HG03571 (cell line): ENCODE measurements around the gene RBM47.
"Not testable (repeated sequence)": the region's sequence is repeated elsewhere in the genome, so short reads cannot be mapped to it uniquely, and the experiment has no call there.

Experiments
- ATAC-seq: cut with Tn5 transposase; IDR thresholded peaks from one replicate; pipeline ENCODE4 v1.9.1; 2021; ENCODE audit not compliant: unreplicated experiment

The RBM47 gene

DNA sequence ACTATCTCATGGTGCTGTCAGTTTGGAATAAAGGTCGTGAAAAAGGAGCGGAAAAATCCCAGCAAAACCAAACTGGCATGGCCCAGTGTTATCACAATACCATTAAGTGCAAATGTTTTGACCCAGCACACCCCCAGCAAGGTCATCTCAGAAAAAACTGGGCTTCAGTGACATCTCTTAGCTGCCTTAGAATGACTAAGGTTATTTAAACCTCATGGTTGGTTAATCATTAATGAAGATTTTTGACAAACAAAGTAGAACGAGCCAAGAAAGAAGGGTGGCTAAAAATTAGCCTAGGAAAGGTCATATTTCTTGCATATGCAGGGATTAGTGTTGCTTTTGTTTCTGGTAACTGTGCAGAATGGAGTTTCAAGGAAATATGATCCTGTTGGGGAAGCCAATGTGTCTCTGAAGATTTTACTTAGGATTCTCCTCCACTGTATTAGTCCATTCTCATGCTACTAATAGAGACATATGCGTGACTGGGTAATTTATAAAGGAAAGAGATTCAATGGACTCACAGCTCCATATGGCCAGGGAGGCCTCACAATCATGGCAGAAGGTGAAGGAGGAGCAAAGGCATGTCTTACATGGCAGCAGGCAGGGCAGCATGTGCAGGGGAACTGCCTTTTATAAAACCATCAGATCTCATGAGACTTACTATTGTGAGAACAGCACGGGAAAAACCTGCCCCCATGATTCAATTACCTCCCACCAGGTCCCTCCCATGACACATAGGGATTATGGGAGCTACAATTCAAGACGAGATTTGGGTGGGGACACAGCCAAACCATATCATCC lies 211.0 kb downstream of the RBM47 start:
- no peak for ATAC-seq

DNA sequence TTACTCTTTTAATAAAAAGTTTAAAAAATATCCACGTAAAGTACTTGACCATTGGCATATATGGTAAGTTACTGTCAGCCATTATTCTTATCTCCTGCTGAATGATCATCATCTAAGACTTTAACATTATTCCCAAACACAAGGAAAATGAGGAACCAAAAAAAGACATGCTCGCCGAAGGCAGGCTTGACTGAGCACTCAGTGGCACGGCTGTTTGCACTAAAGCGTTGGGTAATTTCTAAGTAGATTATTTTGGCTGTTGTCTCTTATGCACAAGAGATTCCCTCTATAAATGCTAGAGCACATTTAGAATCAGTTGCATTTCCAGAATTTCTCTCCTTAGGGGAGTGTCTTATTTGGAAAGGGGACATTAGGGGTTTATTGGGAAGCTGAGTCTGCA lies 211.7 kb downstream of the RBM47 start:
- no peak for ATAC-seq

DNA sequence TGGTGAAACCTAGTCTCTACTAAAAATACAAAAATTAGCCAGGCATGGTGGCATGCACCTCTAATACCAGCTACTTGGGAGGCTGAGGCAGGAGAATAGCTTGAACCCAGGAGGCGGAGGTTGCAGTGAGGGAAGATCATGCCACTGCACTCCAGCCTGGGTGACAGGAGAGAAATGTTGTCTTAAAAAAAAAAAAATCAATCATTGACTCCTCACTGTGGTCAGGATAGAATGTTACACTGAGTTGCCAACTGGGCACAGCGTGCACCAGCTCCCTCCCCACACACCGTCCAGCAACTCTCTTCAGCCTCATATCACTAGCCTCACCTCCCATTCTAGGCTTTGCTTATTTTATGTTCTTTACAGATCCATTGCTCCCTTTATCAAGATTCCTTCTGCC lies 215.0 kb downstream of the RBM47 start:
- no peak for ATAC-seq

DNA sequence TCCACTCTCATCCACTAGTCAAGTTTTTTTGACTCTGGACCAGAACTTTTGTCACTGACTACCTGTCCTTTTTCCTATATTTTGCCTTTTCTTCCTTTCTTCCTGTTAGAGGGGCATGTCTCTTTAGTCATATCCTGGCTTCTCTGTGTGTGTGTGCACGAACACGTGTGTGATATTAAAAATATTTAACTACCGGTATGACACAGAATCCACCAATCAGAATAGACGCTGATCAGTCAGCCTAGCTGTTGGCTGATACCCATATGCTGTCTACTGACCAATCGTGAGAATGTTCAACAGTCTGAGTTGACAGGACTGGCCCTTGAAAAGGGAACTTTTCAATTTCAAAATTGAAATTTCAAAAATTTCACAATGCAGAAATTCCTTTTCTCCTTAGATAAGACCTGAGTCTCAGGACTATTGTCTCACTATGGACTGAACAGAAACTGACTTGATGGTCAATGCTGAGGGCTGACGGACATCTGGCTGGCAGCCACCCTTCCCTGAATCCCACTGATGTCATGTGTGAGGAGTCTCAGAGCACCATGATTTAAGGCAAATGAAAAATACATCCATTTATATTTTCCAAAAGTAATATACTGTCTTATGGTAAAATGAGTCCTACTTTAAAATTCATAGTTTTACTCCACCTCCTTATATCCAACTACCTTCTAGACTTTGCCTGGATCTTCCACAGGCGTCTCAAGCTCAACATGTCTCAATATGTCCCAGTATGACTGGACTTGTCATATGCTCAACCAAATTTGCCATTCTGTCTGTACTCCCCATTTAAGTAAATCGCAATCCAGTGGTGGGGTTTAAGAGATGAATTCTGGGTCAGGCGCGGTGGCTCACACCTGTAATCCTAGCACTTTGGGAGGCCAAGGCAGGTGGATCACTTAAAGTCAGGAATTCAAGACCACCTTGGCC lies 216.5 kb downstream of the RBM47 start:
- no peak for ATAC-seq

DNA sequence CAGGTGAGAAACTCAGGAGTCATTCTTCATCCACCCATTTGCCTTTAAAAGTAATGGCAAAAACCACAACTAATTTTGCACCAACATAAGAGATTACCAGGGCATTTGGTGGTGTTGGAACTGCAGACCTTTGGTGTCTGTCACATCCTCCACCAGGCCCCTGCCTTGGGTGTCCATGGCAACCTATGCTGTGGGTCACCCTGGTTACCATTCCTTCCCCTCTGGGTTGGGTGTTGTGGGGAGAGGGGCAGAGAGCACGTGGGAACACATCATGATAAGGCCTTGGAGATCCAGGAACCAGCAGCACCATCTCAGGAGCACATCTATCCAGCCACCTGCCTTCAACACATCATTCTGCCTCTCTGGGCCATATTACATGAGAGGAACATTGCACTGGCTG lies 217.3 kb downstream of the RBM47 start:
- ATAC-seq, result no peak

DNA sequence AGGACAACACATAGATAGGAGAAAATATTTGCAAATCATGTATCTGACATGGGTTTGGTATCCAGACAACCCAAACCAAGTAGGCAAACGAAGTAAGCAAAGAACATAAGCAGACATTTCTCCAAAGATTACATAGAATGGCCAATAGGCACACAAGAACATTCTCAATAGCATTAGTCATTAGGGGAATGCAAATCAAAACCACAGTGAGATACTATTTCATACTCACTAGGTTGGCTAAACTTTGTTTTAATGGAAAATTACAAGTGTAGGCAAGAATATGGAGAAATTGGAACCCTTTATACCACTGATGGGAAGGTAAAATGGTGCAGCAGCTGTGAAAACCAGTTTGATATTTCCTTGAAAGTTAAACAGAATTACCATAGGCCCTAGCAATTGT lies 219.8 kb downstream of the RBM47 start:
- ATAC-seq, result no peak

DNA sequence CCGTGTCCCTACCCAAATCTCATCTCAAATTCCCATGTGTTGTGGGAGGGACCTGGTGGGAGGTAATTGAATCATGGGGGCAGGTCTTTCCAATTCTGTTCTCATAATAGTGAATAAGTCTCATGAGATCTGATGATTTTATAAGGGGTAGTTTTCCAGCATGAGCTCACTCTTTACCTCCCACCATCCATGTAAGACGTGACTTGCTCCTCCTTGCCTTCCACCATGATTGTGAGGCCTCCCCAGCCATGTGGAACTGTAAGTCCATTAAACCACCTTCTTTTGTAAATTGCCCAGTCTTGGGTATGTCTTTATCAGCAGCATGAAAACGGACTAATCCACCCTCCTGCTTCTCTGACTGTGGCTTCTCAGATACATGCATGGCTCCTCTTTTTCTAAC lies 222.2 kb downstream of the RBM47 start:
- ATAC-seq, result not testable (repeated sequence)

DNA sequence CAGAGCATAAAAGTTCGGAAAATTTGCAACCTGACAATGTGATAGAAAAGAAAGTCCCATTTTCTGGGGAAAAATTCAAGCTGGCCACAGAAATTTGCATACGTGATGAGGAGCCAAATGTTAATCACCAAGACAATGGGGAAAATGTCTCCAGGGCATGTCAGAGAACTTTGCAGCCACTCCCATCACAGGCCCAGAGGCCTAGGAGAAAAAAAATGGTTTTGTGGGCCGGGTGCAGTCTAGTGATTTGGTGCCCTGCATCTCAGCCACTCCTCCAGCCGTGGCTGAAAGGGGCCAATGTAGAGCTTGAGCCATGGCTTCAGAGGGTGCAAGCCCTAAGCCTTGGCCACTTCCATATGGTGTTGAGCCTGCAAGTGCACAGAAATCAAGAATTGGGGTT lies 223.3 kb downstream of the RBM47 start:
- no peak for ATAC-seq

DNA sequence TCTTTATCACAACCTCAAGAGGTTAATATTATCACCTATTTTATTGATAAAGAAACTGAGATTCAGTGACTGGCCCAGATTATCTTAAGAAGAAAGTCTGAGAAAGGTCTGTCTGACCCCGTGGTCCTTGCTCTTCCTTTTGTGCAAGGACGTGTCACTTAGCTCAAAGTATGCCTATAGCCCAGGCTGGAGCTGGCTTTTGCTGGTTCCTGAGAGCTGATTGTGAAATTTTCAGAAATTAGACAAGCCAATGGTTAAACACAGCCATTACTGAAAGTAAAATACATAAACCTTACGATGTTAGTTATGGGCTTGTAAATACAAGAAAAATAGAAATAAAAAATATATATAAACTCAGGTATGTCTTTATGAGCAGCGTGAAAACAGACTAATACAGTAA lies 224.5 kb downstream of the RBM47 start:
- no peak for ATAC-seq

DNA sequence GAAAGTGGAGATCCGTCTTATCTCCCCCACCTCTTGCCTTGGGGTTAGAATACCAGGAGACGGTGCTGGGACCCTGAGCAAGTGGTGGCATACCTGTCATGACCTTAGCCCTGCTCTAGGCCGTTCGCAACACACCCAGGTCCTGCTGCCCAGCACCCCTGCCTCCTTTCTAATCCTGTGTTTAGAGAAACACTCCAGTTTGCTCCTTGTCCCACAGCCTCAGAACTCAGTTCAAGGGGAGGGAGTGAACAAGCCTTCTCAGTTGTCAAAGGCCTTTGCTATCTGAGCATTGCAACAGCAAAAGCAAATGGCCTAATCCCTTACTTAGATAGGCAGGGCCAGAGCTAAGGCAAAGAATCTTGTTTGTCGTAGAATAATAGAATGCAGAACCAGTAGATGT lies 226.6 kb downstream of the RBM47 start:
- no peak for ATAC-seq

DNA sequence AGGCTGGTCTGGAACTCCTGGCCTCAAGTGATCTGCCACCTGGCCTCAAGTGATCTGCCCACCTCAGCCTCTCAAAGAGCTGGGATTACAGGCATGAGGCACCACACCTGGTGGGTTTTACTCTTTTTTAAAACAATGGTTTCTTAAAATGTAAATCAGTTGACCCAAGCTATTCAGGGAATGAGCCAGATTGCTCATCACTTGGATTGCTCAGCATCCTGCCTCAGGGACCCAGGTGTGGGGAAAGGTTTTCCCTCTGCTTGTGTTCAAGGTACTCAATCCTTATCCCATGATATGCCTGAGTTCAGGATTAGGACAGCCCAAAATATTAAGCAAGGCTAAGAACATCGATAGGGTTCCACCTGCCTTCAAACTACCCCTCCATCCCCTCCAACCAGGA lies 227.1 kb downstream of the RBM47 start:
- ATAC-seq, result no peak

DNA sequence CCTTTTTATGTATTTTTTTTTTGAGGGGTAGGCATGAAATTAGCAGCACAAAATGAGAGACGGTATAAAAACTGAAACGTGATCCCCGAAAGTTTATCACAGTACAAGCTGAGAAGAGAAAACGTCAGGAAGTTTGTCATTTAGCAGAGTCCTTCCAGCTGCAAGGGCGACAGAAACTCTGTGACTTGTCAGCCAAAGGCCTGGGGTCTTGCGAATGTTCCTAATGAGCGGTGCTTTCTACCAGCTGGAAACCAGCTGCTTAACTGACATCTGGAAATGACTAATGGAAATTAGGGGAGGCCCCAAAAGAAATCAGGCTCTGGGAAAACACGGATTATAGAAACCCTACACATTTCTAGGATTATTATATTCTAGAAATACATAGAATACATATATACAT lies 228.0 kb downstream of the RBM47 start:
- no peak for ATAC-seq

DNA sequence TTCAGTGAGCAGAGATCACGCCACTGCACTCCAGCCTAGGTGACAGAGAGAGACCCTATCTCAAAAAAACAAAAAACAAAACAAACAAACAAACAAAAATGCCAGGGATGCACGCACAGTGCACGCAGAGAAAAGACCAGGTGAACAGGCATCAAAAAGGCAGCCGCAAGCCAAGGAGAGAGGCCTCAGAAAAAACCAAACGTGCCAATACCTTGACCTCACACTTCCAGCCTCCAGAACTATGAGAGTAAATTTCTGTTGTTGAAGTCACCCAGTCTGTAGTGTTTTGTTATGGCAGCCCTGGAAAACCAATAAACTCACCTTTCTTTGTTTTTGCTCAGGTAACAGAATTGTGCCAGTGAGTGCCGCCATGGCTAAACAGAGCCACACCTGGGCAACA lies 228.6 kb downstream of the RBM47 start:
- no peak for ATAC-seq

DNA sequence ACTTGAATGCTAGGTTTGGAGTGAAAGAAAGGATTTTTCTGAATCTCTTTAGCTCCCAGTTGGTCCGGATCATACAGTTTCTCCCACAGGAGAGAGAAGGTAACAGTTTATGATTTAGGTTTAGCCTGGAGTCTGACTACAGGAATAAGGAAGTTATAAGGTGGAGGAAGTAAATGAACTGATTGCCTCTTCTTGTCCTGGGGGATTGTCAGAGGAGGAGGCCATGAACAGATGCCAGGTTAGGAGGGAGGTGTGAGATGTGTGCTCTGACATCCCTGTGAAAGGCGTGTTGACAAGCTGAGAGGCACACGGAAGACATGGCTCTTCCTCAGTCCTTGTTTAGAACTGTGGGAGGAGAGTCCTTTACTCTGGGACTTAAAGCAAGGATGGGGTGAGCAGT lies 230.1 kb downstream of the RBM47 start:
- no peak for ATAC-seq

DNA sequence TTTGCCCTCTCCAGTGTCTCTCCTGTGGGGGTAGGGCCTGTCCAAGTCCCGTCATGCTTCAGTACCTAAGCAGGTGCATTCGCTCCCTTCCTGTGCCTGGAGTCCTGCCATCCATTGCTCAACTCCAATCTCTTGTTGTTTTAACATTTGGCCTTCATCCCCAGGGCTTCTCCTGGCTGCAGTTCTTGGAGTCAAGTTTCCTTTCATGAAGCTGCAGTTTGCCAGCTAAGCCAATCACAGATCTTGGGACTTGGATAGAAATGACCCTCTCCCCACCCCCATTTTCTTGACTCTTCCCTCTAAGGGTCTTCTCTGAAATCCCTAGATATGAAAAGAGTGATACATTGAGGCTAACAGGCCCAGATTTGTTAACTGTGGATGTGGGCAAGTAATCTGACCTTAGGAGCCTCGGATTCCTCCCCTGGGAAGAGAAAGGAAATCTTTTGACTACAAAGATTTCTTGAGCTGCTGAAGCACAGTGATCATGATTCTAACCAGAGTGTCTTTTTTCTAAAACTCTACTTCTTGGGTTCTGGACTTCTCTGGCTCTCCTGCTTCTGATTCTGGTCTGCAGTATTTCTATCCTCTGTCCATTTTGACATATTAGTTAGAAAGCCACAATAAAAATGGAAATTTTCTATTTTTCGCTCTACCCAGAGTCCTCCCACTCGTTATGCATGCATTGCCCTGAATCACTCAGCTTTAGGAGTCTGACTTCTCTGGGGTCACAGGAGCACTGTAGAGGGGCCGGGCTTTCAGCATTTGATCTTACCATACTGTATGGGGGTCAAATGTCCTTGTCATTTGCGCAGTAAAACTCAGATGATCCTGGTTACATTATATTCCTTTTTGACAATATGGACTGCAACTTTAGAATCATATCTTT lies 233.5 kb downstream of the RBM47 start:
- no peak for ATAC-seq

DNA sequence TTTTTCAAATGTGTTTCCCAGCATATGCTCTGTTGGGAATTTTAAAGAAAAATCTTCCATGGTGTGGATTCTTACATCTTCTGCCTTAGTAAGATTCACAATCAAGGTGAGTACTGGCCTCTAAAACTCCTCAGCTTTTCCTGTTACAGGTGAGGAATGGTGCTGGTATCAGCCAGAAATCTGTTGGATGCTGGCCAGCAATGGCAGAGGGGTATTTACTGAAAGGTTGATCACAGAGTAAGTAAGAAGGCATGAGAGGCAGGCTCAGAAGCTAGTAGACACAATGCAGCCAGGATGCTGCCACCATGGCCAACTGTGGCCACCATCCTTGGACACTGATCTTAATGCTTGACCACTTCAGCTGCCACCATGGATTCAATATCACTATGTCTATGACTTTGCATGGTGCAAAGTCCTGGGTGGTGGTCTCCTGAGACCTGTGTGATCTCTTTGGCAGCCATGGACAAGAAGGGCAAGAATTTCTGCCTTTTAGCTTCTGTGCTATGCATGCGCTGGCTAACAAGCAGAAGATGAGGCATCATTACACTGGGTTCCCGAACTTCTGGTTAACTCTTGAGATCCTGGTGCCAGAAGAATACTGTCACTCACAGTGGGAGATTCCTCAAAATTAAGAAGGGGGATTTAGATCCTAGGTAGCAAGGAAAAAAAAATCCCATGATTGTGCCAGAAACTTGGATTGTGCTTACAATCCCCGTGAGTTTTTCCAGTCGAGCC lies 234.3 kb downstream of the RBM47 start:
- ATAC-seq, result no peak

DNA sequence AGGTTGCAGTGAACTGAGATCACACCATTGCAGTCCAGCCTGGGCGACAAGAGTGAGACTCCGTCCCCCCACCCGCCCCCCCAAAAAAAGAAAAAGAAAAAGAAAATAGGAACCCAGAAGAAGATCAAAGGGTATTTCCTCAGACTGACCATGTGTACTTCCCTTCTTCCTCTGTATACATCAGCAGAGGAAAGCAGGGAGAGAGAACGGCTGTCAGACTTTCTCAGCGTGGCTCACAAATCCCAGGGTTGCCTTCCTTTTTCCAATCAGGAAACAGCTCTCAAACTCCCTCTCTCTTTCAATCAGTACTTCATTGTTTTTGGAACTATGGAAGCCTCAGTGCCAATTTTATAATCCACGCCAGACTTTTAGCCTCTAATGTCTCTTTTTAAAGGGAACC lies 235.4 kb downstream of the RBM47 start:
- ATAC-seq, result no peak

DNA sequence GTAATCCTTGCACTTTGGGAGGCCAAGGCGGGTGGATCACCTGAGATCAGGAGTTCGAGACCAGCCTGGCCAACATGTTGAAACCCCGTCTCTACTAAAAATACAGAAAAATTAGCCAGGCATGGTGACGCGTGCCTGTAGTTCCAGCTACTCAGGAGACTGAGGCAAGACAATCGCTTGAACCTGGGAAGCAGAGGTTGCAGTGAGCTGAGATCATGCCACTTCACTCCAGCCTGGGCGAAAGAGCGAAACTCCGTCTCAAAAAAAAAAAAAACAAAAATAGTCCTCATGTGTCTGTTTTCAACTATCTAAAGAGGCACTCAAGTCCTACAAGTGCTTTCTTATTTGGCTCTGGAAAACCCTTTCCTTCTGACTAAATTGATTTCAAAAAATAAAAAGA lies 237.4 kb downstream of the RBM47 start:
- not testable (repeated sequence) for ATAC-seq

DNA sequence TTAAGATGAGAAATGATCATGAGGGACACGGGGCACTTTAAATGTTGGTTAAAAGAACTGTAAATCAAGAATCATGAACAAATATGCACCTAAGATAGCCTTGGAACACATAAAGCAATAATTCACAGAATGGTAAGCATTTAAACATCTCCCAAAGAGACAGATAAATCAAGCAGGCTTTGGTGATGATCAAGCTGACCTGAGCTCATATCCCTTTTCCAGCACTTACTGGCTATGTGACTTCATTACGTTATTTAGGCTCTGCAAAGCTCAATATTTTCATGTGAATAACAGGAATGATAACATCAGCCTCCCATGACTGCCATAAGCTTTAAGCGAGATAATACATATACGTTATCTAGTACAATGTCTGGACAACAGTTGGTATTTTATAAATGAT lies 239.7 kb downstream of the RBM47 start:
- no peak for ATAC-seq

DNA sequence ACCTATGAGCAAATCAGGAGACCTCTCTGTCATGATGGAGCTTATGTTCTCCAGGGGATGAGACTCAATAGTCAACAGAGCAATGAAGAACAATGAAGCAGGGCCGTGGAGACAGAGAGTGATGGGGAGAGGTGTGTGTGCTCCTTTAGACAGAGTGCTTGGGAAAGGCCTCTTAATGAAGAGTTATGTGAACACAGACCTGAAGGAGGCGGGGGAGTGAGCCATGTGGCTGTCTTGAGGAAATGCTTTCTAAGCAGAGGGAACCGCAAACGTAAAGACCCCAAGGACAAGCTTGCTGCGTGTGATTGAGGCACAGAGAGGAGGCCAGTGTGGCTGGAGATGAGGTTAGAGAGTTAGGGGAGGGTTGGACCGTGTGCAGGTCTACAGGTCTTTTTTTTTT lies 241.4 kb downstream of the RBM47 start:
- no peak for ATAC-seq

DNA sequence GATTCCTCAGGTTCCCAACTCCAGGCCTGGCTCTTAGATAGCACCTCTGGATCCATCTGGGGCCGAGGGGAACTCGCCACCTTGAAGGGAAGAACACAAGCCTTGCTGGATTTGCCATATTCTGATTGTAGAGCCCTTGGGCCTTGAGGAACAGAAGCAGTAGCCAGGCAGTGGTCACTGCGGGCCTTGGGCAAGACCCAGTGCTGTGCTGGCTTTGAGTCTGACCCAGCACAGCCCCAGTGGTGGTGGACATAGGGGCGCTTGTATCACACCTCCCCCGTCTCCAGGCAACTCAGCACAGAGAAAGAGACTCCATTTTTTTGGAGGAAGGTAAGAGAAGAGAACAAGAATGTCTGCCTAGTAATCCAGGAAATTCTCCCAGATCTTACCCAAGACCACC lies 249.0 kb downstream of the RBM47 start:
- no peak for ATAC-seq
